ENCODE measurements around the gene ARHGAP33.

GRCh38 chr19:35730326-35730725 lies 45.0 kb upstream of the ARHGAP33 start:
- TF ChIP-seq POLR2A (IDR thresholded peaks at IDR 0.05) (no peak), CTCF (IDR thresholded peaks at IDR 0.05) (no peak)

Measured in prostate gland (tissue), 2 donors.